IMR-90 (cell line): ENCODE results near the gene DDX41. TPM values are rescaled to one million over a fixed set of nuclear protein-coding genes. Genes with fewer than 3 reads are reported as not detected.
A peak's percentile ranks its signal among the peaks of the same experiment; 100 is the strongest.

ENCODE experiments used
- ATAC-seq: fragments of 200-7000 bp; cut with Tn5 transposase; 2 replicates; pipeline ENCODE4 v1.9.1; 2020; ENCODE audit warnings: low read depth, mild to moderate bottlenecking, moderate library complexity
- BruUV-seq: library from RNA; stranded (reverse); fragments of 400-500 nt; replicated peaks from 2 replicates; lab custom pipeline; 2021; lab: Mats Ljungman, UMichigan
- CTCF ChIA-PET: fragments of 300-600 bp; formaldehyde crosslinking; extraction: SDS; loops from one replicate; lab custom pipeline; 2021; ENCODE audit warnings: antibody characterized with exemption; lab: Yijun Ruan, JAX
- POLR2A ChIA-PET: fragments of 300-600 bp; sonication (Branson Sonifier 250); formaldehyde crosslinking; loops from one replicate; lab custom pipeline; 2022; ENCODE audit warnings: antibody characterized with exemption; ENCODE audit not compliant: unreplicated experiment; lab: Charles Lee
- DNase-seq: peaks from one replicate; pipeline ENCODE4 v3.0.0; 2013
- H2AFZ ChIP-seq: replicated peaks from 2 replicates; pipeline ENCODE3; 2013; ENCODE audit warnings: low read length, mild to moderate bottlenecking; ENCODE audit not compliant: poor library complexity
- H2AK5ac ChIP-seq: 2 replicates; pipeline ENCODE4 v1.6.1; 2013; ENCODE audit warnings: low read depth, low read length, inconsistent platforms
- H2AK9ac ChIP-seq: replicated peaks from 2 replicates; pipeline ENCODE3; 2013; ENCODE audit warnings: mild to moderate bottlenecking, low read depth, low read length, moderate library complexity; ENCODE audit not compliant: poor library complexity
- H2BK120ac ChIP-seq: 2 replicates; pipeline ENCODE4 v1.6.1; 2013; ENCODE audit warnings: low read depth, low read length, inconsistent platforms
- H2BK15ac ChIP-seq: 3 replicates; pipeline ENCODE4 v1.6.1; 2013; ENCODE audit warnings: low read depth, low read length, inconsistent platforms
- H2BK20ac ChIP-seq: 2 replicates; pipeline ENCODE4 v1.6.1; 2013; ENCODE audit warnings: low read depth, mild to moderate bottlenecking, inconsistent platforms, low read length, moderate library complexity
- H2BK5ac ChIP-seq: 2 replicates; pipeline ENCODE4 v1.6.1; 2013; ENCODE audit warnings: mild to moderate bottlenecking, low read depth, low read length, inconsistent platforms; ENCODE audit not compliant: poor library complexity, severe bottlenecking
- H3K14ac ChIP-seq: replicated peaks from 2 replicates; pipeline ENCODE4 v1.6.1; 2013; ENCODE audit warnings: low read depth, low read length, inconsistent platforms
- H3K18ac ChIP-seq: 2 replicates; pipeline ENCODE4 v1.6.1; 2013; ENCODE audit warnings: low read depth, low read length, control low read depth
- H3K23ac ChIP-seq: 2 replicates; pipeline ENCODE4 v1.6.1; 2013; ENCODE audit warnings: low read depth, low read length, inconsistent platforms
- H3K27ac ChIP-seq: 2 replicates; pipeline ENCODE4 v1.5.1; 2013; ENCODE audit warnings: mild to moderate bottlenecking, control low read depth, low read length; ENCODE audit not compliant: insufficient read depth
- H3K27me3 ChIP-seq: 2 replicates; pipeline ENCODE4 v1.6.1; 2013; ENCODE audit warnings: low read length; ENCODE audit not compliant: control insufficient read depth, insufficient read depth
- H3K36me3 ChIP-seq: 2 replicates; pipeline ENCODE4 v1.6.1; 2013; ENCODE audit warnings: low read length, mixed read lengths; ENCODE audit not compliant: control insufficient read depth, insufficient read depth
- H3K4ac ChIP-seq: 2 replicates; pipeline ENCODE4 v1.6.1; 2013; ENCODE audit warnings: low read depth, low read length, inconsistent platforms
- H3K4me1 ChIP-seq: 2 replicates; pipeline ENCODE4 v1.6.1; 2013; ENCODE audit warnings: low read length, mixed read lengths; ENCODE audit not compliant: control insufficient read depth, insufficient read depth
- H3K4me2 ChIP-seq: 2 replicates; pipeline ENCODE4 v1.6.1; 2013; ENCODE audit warnings: low read depth, mild to moderate bottlenecking, control low read depth, low read length, moderate library complexity
- H3K4me3 ChIP-seq: 2 replicates; pipeline ENCODE4 v1.5.1; 2013; ENCODE audit warnings: low read depth, mild to moderate bottlenecking, control low read depth, low read length, moderate library complexity; ENCODE audit not compliant: insufficient read depth
- H3K56ac ChIP-seq: 2 replicates; pipeline ENCODE4 v1.6.1; 2013; ENCODE audit warnings: low read length, inconsistent platforms; ENCODE audit not compliant: insufficient read depth; ENCODE audit errors: extremely low read depth
- H3K79me1 ChIP-seq, 2 experiments: 2 replicates each; pipeline ENCODE4 v1.6.1; 2013; ENCODE audit warnings: low read length in 2 of 2, inconsistent platforms in 1 of 2, low read depth in 1 of 2
- H3K9ac ChIP-seq: 2 replicates; pipeline ENCODE4 v1.6.1; 2013; ENCODE audit warnings: low read depth, low read length, control low read depth
- H3K9me1 ChIP-seq: 2 replicates; pipeline ENCODE4 v1.6.1; 2013; ENCODE audit warnings: low read length, inconsistent platforms; ENCODE audit not compliant: insufficient read depth
- H3K9me3 ChIP-seq: 2 replicates; pipeline ENCODE4 v1.6.1; 2013; ENCODE audit warnings: low read length; ENCODE audit not compliant: control insufficient read depth, insufficient read depth
- H4K20me1 ChIP-seq: 2 replicates; pipeline ENCODE4 v1.6.1; 2013; ENCODE audit warnings: low read length, inconsistent platforms; ENCODE audit not compliant: insufficient read depth
- H4K5ac ChIP-seq: 2 replicates; pipeline ENCODE4 v1.6.1; 2013; ENCODE audit warnings: mild to moderate bottlenecking, low read depth, low read length, control low read depth
- H4K8ac ChIP-seq, 2 experiments: 2 replicates each; pipeline ENCODE4 v1.6.1; 2013; ENCODE audit warnings: low read depth in 2 of 2, low read length in 2 of 2, control low read depth in 1 of 2, inconsistent platforms in 1 of 2
- H4K91ac ChIP-seq: 2 replicates; pipeline ENCODE4 v1.6.1; 2013; ENCODE audit warnings: low read depth, low read length, inconsistent platforms; ENCODE audit not compliant: insufficient read depth
- CEBPB ChIP-seq: IDR thresholded peaks from 2 replicates; pipeline ENCODE4 v1.6.1; 2012; ENCODE audit warnings: low read depth, low read length, improper control_type of control experiment
- MAFK ChIP-seq: IDR thresholded peaks from 2 replicates; pipeline ENCODE4 v1.6.1; 2012; ENCODE audit warnings: low read depth, low read length, improper control_type of control experiment
- WGBS, 2 experiments: methylation state at CpG; one replicate each; pipeline versions ENCODE4 v1.1.5 to v1.1.7; 2013; ENCODE audit warnings: missing lambda C conversion rate in 2 of 2; ENCODE audit not compliant: insufficient read length in 1 of 2; ENCODE audit errors: extremely low coverage in 2 of 2; 5-methylcytosine and 5-hydroxymethylcytosine counted together
- dilution Hi-C: fragments of 300-500 bp; cut with HindIII; formaldehyde crosslinking; loops from one replicate; pipeline ENCODE4 v1.14.3; 2018; ENCODE audit warnings: low sequenced_read_pairs; ENCODE audit not compliant: unreplicated experiment
- in situ Hi-C: fragments of 300-500 bp; cut with MboI; formaldehyde crosslinking; loops from 3 replicates; pipeline ENCODE4 v1.14.3; 2019; ENCODE audit warnings: low sequenced_read_pairs, inconsistent platforms, mixed read lengths
- intact Hi-C: fragments of 100-400 bp; cut with micrococcal nuclease; formaldehyde crosslinking; loops from 2 replicates; pipeline ENCODE4 v1.10.0; 2022
- polyA plus RNA-seq, 3 experiments: library from polyadenylated mRNA; depleted of rRNA; stranded (reverse); fragments of >200 nt; gene quantifications; 2 replicates each; pipeline ENCODE4 v1.2.3, GENCODE V29; 2012; ENCODE audit warnings: low replicate concordance in 1 of 3
- total RNA-seq: library from RNA; depleted of rRNA; stranded (reverse); fragments of >200 nt; gene quantifications from 2 replicates; pipeline ENCODE4 v1.2.3, GENCODE V29; 2012

The DDX41 gene
- total and polyA plus RNA-seq, 2 of the 4 experiments (the other 2 are of a cell fraction), result 130 to 170 TPM

DNA sequence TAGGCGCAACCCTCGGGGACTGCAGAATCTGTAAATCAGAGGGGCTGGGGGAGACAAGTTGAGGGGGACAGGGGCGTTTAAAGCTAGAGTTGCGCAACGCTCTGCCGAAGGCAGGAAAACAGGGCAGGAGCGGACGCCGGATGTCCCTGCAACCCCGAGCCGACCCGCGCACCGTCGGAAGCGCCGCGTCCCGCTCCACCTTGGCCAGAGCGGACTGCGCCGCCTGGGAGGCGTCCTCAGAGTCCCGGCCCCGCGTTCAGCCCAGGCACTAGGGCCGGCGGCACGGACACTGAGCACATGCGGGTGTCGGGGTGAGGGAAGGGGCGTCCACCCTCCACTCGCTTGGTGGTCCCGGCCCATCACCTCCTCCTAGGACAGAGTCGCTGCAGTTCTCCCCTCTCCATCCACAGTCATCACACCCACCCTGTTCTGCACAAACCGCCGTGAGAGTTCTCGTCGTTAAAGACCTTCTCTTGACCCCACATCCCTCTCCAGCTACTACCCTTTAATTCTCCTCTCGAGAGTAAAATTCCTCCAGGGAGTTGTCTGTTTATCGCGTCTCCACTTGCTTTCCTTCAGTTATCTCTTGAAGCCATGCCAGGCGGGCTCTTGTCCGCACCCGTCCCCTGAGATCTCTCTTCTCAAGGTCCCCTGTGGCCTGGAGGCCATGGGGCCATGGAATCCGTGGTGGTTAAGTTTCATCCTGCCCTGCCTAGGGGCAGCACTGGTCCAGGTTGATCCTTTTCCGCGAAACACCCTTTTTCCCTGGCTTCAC, 18.6 kb downstream of the DDX41 start:
- Histone ChIP-seq H3K36me3 (peaks cover 23% of the 10 kb centered on the region), H2BK120ac (peak overlapping the region; percentile 87), H3K79me1 (peaks cover 17 to 44% of the 10 kb centered on the region in 2 experiments), H3K4me3 (peak overlapping the region; percentile 45), H2BK15ac (peak overlapping the region; percentile 96; the same call in 1 of the 3 replicates), H3K56ac (peak overlapping the region; percentile 92), H4K5ac (peak overlapping the region; percentile 10; the same call in 1 of the 2 replicates), H4K91ac (peak overlapping the region; percentile 93), H3K14ac (peak overlapping the region; percentile 97), H2AK9ac (peak overlapping the region; percentile 100), H2BK20ac (peak overlapping the region; percentile 33; the same call in 1 of the 2 replicates), H3K4me1 (peaks cover 35% of the 10 kb centered on the region), H3K18ac (peak overlapping the region; percentile 48; the same call in 1 of the 2 replicates), H2AK5ac (peak overlapping the region; percentile 96), H3K27me3 (no peaks in the 10 kb centered on the region), H4K20me1 (peaks cover 38% of the 10 kb centered on the region), H3K23ac (peak overlapping the region; percentile 92), H3K4me2 (peak overlapping the region; percentile 78), H3K27ac (peak overlapping the region; percentile 87), H3K9me3 (no peaks in the 10 kb centered on the region), H2AFZ (peak overlapping the region; percentile 91), H3K9me1 (peaks cover 8% of the 10 kb centered on the region), H3K9ac (peak overlapping the region; percentile 78), H2BK5ac (peak overlapping the region; percentile 80), H3K4ac (peak overlapping the region; percentile 99), H4K8ac (peak overlapping the region; percentile 75 to 92)
- DNase-seq (no peak), ATAC-seq (no peak)
- in situ Hi-C loops (no loop called here), dilution Hi-C loops (no loop called here), intact Hi-C loops (no loop called here)
- no TSS peak for BruUV-seq
- ChIA-PET CTCF (interaction anchor here (1.0 kb wide), 2 partner anchors 94 to 97 kb away, joined by 3 to 4 read pairs; partner anchors contain the start of gene PFN3), POLR2A (interaction anchor here (0.6 to 1.3 kb wide), 4 partner anchors 19 to 72 kb away, joined by 3 to 4 read pairs (median 4); partner anchors contain the start of genes DDX41 and GRK6)
- WGBS, 2 experiments, result 65% methylated on average over 9 of the region's 48 CpGs; no CpG with 5 or more reads in 1 of the 2 experiments
- no peak for TF ChIP-seq MAFK
- TF ChIP-seq CEBPB, result peak; percentile 97
